Stimulated activated CD4-positive, alpha-beta T cell treated with anti-CD3 and anti-CD28 coated beads, Interleukin-15, amount 100 ng/mL, for 24 hours (primary cell): ENCODE measurements around the gene KIF1B.
"Not testable (repeated sequence)": the region's sequence is repeated elsewhere in the genome, so short reads cannot be mapped to it uniquely, and the experiment has no call there.

ENCODE experiments used
- DNase-seq: peaks from one replicate; pipeline ENCODE4 v3.0.0-alpha.2; 2020

KIF1B gene

DNA sequence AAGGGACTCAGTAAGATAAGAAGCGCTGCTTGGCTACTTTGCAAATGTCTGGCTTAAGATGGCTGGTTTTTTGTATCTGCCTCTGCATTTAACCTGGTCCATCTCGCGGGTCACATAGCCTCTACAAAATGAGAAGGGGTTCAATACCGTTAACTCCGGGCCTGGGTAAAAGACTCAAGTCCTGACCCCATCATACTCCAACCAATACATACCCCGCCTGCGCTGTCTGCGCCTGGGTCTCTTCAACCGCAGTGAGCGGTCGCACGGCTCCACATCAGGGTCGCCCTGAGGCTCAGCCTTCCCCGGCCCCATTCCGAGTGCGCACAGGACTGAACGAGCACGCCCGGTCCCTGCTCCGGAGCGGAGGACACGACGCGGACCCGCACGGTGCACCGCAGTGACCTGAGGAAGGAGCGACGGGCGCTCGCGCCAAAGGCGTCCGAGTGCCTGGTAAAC lies 187.9 kb downstream of the KIF1B start:
- DNase-seq, result no peak

DNA sequence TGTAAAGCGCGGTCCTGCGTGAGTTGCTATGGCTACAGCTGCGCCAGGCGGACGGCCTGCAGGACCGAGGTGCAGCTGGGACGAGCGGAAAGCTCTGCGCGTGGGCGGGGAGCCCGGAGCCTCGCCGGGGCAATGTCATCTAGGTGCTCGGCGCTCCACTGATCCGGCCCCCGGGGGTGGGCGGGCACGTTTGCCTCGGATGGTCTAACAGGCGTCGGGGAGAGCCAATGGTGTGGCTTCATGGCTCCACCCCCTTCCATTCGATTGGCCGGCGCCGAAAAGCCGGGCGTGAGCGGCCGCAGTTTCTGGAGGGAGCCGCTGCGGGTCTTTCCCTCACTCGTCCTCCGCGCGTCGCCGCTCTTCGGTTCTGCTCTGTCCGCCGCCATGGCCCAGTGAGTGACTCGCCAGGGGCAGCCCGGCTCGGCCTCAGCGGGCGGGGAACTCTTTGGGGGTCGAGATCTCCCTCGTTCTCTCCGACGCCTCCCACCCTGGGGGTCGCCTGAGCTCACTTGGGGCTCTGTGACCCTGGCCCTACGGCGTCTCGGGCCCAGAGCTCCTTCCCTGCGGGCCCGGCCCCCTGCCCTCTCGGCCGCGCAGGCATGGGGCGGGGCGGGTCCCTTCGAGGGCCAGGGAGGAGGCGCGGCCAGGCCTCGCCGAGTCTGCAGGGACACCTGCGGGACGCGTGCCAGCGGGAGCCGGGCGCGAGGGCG lies 188.5 kb downstream of the KIF1B start, which contains the start of gene PGD:
TSS of gene PGD (plus strand) at position 331 of the 710 bp plus-strand sequence. CDS start at position 385, 54 bp downstream.
- DNase-seq, result peak; percentile 100

DNA sequence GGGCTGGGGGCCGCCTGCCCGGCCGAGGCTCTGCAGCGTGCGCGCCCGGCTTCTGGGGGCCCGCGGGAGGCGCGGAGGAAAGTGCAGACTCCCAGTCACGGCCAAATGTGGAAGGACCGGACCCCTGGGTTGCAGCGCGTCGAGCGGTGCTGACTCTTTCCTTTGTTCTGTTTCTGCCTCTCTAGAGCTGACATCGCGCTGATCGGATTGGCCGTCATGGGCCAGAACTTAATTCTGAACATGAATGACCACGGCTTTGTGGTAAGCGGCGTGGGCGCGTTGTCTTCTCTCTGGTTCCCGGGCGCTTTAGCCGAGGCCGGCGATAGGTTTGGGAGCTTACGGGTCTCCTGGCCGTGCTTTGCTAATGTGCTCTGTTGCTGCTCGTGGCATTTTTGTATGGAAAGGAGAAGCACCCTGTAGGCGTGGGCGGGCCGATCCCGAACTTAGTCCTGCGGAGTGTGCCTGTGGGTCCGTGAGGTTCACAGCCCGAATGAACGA lies 189.1 kb downstream of the KIF1B start:
- no peak for DNase-seq

DNA sequence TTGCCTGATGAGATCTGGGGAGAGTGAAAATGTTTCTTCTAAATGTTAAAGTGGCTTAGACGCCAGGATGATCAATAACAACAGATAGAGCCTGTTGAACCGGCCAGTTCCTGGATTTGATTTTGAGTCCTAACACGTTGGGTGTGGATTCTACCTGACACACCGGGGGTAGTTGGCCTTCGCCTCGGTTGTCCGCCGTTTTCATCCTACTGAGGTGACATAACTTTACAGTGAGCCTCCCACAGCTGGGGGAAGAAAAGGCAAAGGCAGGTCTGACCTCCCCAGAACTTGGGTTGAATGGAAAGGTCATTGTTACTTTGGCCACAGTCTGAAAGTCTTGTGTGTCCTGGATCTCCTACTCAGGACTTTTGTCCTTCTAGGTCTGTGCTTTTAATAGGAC lies 189.6 kb downstream of the KIF1B start:
- no peak for DNase-seq

DNA sequence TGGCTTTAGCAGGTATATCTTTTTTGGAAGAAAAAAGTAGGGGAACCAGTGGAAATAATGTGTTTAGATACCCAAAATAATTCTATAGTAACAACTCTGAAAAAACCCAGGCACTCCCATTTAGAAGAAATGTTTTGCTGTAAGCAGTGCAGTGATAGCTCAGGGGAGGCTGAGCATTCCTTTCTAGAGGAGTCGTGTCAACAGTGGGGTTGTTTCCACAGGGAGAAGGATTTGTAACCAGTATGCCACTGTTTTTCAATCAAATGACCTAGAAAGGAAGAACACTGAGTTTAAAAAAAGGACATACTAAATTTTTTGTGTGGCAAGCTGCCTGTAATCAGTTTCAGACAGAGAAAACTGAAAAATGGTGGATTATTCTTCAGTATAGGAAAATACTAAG lies 190.9 kb downstream of the KIF1B start:
- no peak for DNase-seq

DNA sequence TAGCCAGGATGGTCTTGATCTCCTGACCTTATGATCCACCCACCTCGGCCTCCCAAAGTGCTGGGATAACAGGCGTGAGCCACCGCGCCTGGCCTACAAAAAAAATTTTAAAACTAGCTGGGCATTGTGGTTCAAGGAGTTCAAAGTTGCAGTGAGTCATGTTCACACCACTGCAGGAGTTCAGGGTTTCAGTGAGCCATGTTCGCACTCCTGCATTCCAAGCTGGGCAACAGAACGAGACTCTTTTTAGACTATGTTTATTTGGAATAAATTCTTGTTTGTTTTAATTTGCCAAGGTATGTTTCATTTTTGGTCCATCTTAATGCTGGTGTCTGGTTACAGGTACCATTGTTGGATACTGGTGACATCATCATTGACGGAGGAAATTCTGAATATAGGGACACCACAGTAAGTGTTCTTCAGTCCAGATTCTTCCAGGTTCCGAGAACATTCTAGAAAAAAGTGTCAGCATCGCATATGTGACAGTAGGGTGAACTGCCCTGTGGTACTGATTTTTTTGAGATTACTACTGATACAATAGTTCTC lies 192.4 kb downstream of the KIF1B start:
- no peak for DNase-seq

DNA sequence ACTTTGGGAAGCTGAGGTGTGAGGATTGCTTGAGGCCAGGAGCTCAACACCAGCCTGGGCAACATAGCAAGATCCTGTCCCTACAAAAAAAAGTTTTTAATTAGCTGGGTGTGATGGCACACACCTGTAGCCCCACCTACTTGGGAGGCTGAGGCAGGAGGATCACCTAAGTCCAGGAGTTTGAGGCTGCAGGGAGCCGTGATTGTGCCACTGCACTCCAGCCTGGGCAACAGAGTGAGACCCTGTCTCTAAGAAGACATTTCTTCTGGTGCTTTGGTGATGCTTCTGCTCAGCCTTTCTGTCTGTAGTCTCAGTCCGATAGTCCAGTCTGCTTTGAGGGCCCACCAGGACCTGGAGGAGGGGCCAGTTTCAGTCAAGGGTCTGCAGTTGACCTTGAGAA lies 196.8 kb downstream of the KIF1B start:
- no peak for DNase-seq

DNA sequence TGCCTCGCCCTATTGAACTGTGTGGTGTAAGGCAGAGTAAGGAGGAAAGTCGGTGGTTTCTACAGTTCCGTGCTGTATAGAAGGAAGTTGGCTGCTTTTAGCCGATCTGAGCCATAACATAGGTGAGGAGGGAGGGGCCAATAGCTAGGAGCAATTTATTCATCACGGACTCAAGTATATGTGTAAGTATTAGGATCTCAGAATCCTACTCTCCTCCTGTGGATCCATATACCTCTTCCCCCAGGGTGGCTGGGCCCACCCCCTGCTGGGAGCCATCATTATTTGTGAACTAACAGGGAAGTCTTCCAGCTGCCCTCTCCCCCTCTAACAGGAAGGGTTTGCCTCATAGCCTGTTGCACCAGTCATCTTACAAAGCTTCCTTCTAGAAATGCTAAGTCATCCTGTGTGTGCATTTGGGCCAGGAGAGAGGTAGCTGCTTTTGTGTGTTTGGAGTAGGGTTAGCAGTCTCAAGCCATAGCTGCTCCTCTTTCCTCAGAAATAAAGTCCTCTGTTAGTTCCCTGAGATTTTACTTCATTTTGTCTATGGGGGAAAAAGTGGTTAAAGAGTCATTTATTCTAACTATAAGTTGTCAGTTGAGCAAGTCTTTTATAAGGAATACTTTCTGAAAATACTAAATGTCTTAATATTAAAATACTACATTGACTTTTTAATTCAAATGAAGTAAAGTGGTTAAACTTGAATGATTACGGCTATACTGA lies 205.0 kb downstream of the KIF1B start:
- no peak for DNase-seq

DNA sequence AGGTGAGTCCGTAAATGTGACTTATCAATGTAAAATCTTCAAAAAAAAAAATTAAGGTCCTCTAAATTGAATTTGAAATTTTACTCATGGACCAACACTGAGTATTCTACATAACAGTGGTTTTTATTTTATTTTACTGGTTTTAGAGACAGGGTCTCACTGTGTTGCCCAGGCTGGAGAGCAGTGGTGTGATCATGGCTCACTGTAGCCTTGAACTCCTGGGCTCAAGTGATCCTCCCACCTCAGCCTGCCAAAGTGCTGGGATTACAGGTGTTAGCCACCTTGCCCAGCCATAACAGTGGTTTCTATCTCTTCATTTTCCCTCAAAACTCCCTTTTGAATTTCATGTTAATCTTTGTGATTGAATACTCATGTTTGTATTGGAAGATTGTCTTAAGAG lies 205.6 kb downstream of the KIF1B start:
- not testable (repeated sequence) for DNase-seq

DNA sequence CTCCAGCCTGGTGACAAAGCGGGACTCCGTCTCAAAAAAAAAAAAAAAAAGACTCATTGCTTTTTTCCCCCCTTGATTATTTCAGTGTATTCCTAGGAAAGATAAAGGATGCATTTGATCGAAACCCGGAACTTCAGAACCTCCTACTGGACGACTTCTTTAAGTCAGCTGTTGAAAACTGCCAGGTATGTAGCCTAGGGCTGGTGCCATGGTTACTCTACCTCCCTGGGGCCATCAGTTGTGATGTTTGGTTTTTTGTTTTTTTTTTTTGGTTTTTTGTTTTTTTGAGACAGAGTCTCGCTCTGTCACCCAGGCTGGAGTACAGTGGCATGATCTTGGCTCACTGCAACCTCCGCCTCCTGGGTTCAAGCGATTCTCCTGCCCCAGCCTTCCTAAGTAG lies 208.4 kb downstream of the KIF1B start:
- DNase-seq, result not testable (repeated sequence)

DNA sequence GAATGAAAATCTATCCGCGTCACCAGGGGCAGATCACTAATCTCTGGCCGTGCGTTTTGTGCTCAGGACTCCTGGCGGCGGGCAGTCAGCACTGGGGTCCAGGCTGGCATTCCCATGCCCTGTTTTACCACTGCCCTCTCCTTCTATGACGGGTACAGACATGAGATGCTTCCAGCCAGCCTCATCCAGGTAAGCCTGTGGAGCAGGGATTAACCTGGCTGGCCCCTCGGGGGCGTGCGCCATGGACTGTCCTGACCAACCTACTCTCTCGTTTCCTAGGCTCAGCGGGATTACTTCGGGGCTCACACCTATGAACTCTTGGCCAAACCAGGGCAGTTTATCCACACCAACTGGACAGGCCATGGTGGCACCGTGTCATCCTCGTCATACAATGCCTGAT lies 209.0 kb downstream of the KIF1B start:
- DNase-seq, result no peak

DNA sequence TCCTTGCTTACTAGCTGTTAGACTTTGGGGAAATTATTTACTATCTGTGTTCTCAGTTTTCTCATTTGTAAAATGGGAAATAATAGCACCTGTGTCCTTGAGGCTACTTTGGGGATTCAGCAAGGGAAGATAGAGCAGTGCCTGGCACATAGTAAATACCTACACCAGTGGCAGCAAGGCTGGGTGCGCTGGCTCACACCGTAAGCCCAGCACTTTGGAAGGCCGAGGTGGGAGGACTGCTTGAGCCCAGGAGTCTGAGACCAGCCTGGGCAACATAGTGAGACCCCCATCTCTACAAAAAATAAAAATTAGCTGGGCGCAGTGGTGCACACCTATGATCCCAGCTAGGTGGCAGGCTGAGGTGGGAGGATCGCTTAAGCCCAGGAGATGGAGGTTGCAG lies 211.3 kb downstream of the KIF1B start:
- DNase-seq, result no peak

DNA sequence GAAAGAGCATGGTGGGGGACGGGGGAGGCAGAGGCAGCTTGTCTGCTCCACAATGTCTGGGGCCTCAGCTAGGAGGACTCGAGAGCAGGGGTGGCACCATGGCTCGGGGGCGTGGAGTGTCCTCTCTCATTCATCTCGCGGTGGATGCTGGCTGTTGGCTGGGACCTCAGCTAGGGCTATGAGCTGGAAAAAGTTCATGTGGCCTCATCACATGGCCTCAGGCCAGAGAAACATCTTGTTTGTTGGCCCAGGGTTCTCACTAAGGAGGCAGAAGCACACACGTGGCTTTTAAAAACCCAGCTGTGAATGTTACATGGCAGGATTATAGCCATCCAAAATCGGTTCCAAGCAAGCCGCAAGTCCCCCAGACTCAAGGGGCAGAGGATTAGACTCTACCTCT lies 213.7 kb downstream of the KIF1B start:
- no peak for DNase-seq

DNA sequence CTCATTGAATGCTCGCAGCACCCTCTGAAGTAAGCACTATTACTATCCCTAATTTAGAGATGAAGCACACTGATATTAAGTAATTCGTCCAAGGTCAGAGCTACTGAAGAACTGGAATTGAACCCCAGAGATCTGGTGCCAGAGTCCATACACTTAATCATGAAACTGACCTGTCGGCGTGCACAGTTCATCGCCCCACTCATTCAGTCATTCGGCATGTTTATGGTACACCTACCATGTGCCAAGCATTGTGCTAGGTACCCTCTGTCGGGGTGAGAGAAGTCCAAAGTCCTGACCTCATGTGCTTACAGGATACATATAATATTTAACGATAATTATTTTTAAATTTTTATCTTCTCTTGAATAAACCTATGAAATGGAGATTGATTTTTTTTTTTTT lies 214.3 kb downstream of the KIF1B start:
- DNase-seq, result no peak

DNA sequence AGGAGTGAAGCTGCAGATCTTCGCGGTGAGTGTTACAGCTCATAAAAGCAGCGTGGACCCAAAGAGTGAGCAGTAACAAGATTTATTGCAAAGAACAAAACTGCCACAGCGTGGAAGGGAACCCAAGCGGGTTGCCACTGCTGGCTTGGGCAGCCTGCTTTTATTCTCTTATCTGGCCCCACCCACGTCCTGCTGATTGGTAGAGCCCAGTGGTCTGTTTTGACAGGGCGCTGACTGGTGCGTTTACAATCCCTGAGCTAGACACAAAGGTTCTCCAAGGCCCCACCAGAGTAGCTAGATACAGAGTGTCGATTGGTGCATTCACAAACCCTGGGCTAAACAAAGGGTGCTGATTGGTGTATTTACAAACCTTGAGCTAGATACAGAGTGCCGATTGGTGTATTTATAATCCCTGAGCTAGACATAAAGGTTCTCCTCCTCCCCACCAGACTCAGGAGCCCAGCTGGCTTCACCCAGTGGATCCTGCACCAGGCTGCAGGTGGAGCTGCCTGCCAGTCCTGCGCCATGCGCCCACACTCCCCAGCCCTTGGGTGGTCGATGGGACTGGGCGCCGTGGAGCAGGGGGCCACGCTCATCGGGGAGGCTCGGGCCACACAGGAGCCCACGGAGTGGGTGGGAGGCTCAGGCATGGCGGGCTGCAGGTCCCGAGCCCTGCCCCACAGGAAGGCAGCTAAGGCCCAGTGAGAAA lies 215.6 kb downstream of the KIF1B start:
- DNase-seq, result not testable (repeated sequence)

DNA sequence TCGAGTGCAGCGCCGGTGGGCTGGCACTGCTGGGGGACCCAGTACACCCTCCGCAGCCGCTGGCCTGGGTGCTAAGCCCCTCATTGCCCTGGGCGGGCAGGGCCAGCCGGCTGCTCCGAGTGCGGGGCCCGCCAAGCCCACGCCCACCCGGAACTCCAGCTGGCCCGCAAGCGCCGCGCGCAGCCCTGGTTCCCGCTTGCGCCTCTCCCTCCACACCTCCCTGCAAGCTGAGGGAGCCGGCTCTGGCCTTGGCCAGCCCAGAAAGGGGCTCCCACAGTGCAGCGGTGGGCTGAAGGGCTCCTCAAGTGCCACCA lies 216.1 kb downstream of the KIF1B start:
- DNase-seq, result not testable (repeated sequence)

DNA sequence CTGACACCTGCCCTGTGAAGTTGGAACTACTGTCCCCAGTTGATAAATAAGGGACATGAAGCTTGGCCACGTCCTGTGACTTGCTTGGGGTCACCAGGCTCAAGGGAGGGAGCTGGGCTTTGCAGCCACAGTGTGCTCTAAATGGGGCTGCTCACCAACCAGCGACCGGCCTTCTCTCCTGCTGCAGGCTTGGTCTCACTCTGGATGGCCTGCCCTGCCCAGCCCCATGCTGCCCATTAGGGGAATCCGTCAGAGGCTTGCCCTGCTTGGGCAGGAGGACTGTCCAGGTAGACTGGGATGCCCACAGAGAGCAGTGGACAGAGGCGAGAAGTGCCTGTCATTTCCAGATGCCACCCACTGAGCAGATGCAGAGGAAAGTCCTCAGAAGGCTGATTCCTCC lies 218.6 kb downstream of the KIF1B start:
- no peak for DNase-seq

DNA sequence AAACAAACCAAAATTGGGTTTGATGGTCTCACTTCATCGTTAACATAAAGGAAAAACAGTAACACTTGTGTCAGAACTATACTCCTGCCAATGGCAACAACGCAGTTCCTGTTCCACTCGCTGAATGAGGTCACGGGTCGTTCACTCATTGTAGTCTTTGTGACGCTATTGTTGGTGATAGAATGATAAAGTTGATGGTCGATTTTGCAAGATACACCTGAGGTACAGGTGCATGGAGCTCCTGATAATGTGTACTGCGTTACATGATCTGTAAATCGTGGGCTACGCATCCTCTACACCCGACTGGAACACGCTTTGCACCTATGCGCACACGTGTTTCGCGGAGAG lies 219.5 kb downstream of the KIF1B start:
- peak; percentile 28 for DNase-seq

DNA sequence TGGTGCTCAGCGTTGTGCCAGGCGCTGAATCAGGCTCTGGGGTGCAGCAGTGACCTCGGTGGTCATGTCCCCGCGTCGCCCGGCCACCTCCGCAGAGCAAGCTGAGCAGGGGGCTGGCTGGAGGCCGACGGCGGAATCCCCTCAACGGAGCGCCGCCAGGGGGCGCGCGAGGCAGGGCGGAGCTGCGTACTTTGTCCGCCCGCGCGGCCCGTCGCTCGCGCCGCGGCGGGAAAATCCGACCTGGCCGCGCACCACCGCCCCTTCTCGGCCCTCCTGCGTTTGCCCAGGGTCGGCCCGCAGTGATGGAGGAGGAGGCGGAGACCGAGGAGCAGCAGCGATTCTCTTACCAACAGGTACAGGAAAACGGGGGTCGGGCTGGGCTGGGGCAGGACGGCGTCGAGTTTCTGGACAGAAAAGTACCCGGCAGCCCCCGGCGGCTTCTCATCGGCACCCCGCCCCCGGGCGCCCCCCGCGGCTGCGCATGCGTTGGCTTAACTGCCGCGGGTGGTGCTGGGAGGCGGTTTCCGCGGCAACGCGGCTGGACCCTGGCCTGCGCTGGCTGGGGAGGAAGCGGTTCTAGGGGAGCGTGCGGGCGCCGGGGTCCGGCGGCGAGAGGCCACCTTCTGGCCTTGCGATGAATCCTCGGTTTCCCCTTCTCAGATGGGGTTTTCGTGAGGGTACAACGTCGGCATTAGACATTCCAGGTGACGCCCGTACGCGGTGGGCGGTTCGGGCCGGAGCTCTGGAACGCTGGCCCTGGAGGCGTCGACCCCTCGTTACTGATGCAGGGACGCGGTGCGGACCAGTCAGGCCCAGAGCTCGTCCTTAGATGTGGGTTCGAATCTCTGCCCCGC lies 220.1 kb downstream of the KIF1B start, which contains the start of gene CENPS:
TSS of gene CENPS (plus strand) at position 218 of the 854 bp plus-strand sequence. CDS start at position 303, 85 bp downstream.
- peak; percentile 96 for DNase-seq
